GM13977 (cell line): Measurements from ENCODE around the gene ASIC1.
"Not testable (repeated sequence)": the region's sequence is repeated elsewhere in the genome, so short reads cannot be mapped to it uniquely, and the experiment has no call there.

ENCODE experiments used
- DNase-seq: peaks from one replicate; pipeline ENCODE4 v3.0.0; 2012; ENCODE audit warnings: low spot score
- in situ Hi-C: fragments of 300-500 bp; cut with MboI; formaldehyde crosslinking; loops from one replicate; pipeline ENCODE4 v1.12.0; 2022; ENCODE audit warnings: low sequenced_read_pairs, low pct_unique_long_range_greater_than_20kb, mixed read lengths, inconsistent platforms; ENCODE audit not compliant: unreplicated experiment
- TF ChIP-seq, protein P1 (sequence below): IDR thresholded peaks from 2 replicates; pipeline ENCODE4 v1.5.1; 2012; ENCODE audit warnings: mild to moderate bottlenecking, control low read depth; ENCODE audit not compliant: insufficient read depth; ENCODE audit errors: extremely low read depth, missing control alignments

ASIC1 gene

DNA sequence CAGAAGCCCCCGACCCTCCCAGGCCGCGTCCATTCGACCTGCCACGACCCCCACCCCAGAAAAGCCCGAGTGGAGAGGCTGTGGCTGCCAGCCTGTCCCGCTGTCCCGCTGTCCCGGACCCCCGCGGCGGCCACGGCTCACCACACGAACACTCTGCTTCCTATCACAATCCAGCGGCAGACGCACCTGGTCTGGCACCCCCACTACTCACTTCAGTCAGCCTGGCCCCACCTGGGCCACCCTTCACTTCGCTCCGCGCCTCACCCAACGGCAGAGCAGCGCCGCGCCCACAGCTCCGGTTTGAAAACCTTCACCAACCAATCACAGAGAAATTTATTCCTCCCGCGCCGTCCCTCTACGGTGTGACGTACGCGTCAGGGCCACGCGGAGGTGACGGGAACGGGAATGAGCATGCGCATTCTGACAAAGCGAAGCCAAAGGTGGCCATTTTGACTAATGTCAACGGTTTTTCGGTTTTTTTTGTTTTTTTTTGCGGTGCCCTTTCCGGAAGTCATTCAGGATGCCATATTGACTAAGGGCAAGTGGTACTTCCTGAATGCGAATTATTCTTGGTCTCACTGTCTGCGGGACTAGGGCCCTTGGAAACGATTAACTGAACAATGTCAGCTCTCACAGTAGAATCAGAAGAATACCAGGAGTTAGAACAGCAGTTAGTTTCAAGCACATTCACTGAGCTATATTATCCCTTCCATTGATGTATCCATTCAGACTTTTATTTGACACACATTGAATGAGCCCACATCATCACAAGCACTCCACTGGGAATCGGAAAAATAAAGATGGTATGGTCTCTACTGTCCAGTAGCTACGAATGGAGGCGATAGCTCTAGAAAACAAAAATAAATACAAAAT lies 32.0 kb upstream of the ASIC1 start, which contains the start of gene RACGAP1:
Gene RACGAP1 (minus strand): TSS at position 308 of the 873 bp plus-strand sequence. CDS start 8,779 bp downstream, outside the sequence.
- in situ Hi-C loops: no loop called here
- TF ChIP-seq, protein P1, sequence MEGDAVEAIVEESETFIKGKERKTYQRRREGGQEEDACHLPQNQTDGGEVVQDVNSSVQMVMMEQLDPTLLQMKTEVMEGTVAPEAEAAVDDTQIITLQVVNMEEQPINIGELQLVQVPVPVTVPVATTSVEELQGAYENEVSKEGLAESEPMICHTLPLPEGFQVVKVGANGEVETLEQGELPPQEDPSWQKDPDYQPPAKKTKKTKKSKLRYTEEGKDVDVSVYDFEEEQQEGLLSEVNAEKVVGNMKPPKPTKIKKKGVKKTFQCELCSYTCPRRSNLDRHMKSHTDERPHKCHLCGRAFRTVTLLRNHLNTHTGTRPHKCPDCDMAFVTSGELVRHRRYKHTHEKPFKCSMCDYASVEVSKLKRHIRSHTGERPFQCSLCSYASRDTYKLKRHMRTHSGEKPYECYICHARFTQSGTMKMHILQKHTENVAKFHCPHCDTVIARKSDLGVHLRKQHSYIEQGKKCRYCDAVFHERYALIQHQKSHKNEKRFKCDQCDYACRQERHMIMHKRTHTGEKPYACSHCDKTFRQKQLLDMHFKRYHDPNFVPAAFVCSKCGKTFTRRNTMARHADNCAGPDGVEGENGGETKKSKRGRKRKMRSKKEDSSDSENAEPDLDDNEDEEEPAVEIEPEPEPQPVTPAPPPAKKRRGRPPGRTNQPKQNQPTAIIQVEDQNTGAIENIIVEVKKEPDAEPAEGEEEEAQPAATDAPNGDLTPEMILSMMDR: no peak
- DNase-seq: peak; percentile 97

DNA sequence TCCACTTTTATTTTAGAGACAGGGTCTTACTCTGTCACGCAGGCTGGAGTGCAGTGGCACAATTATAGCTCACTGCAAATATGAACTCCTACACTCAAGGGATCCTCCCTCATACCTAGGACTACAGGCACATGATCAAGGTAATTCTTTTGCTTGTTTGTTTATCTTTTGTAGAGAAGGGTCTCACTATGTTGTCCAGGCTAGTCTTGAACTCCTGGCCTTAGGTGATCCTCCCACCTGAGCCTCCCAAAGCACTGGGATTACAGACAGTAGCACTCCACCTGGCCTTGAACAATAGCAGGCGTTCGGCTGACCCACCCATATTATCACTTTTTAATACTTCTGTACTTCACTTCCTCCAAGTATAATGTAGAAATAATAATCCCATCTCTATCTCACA lies 30.7 kb upstream of the ASIC1 start:
- in situ Hi-C loops: no loop called here
- TF ChIP-seq, protein P1: no peak
- DNase-seq: no peak

DNA sequence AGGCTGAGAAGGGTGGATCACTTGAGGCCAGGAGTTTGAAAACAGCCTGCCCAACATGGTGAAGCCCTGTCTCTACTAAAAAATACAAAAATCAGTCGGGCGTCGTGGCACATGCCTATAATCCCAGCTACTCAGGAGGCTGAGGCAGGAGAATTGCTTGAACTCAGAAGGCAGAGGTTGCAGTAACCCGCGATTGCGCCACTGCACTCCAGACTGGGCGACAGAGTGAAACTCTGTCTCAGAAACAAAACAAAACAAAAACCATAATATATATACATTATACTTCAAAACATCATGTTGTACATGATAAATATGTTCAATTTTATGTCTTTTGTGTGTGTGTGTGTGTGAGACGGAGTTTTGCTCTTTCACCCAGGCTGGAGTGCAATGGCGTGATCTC lies 26.9 kb upstream of the ASIC1 start:
- DNase-seq, in situ Hi-C loops: not testable (repeated sequence)

DNA sequence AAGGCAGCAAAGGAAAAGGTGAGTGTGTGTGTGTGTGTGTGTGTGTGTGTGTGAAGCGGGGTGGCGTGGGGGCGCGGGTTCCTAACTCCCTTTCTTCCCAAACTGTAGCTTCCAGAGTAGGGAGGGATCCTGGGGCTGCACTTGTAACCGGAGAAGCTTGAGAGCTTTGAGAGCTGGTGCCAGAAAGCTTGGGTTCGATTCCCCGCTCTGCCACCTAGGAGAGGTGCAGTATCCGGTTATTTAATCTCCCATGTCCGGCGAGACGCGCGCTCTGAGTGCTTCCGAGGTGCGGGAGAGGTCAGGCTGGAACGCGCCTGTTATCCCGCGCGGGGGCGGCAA lies 24.9 kb upstream of the ASIC1 start:
- in situ Hi-C loops: no loop called here
- TF ChIP-seq, protein P1: no peak
- no peak for DNase-seq

DNA sequence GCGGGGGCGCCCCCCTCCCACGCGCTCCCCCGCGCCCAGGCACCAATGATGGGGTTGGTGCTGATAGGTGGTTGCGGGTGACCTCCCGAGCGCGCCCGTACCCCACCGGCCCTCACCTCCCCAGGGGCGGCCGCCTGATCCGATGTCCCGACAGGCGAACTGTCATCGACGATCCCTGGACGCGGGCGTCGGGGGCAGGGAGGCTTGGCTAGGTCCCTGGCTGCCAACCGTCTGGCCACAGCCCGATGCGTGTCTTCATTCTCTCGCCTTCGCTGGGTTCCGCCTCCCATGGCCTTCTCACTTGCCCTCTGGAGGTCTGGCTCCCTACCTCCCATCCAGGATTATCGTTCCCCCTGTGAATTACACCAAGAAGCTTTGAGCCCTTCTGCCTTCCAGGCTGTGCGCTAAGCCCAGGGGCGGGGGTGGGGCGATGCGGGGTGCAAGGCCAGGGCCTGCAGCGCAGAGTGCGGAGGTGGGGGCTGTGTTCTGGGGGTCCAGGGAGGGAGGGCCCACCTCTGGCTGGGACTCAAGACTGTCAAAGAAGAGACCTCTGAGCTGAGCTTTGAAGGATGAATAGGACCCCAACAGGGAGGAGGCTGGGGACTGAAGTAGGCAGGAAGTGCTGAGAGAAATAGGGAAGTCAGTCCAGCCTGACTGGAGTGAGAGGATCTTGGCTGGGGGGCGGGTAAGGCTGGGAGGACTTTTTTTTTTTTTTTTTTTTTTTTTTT lies 24.4 kb upstream of the ASIC1 start:
- in situ Hi-C loops: no loop called here
- TF ChIP-seq, protein P1: no peak
- no peak for DNase-seq

DNA sequence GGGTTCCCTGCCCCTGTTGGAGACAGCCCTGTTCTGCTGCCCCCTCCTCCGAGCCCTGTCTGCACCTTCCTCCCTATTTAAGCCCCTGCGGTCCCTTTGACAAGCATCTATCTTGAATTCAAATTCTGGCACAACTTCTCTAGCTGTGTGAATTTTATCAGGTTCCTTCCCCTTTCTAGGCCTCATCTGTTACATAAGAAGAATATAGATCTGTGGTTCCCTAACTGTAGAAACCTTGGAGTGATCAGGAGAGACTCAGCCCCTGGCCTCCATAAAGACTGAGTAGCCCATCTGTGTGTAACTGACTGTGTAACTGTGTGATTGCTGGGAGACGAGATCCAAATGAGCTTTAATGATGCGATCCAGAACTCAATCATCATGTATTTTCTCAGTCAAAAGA lies 19.1 kb upstream of the ASIC1 start:
- in situ Hi-C loops: no loop called here
- no peak for DNase-seq
- TF ChIP-seq, protein P1: no peak
